ENCODE measurements around the gene NAV2.

Gene NAV2

GRCh38 chr11:19963697-19964387 lies 251.2 kb downstream of the NAV2 start:
- no peak for DNase-seq (ENCODE audit: insufficient read length, low spot score)
- no peak for FAIRE-seq
- no peak for TF ChIP-seq POLR2A (IDR thresholded peaks at IDR 0.05; ENCODE audit: low read depth, low read length)

GRCh38 chr11:19966441-19966840 lies 253.8 kb downstream of the NAV2 start:
- DNase-seq (ENCODE audit: insufficient read length, low spot score), result no peak
- no peak for FAIRE-seq
- no peak for TF ChIP-seq POLR2A (IDR thresholded peaks at IDR 0.05; ENCODE audit: low read depth, low read length)

GRCh38 chr11:19966927-19967326 lies 254.3 kb downstream of the NAV2 start:
- no peak for FAIRE-seq
- DNase-seq (ENCODE audit: insufficient read length, low spot score), result no peak
- no peak for TF ChIP-seq POLR2A (IDR thresholded peaks at IDR 0.05; ENCODE audit: low read depth, low read length)

GRCh38 chr11:19967787-19968186 lies 255.2 kb downstream of the NAV2 start:
- TF ChIP-seq POLR2A (IDR thresholded peaks at IDR 0.05; ENCODE audit: low read depth, low read length), result no peak
- no peak for FAIRE-seq
- DNase-seq (ENCODE audit: insufficient read length, low spot score), result no peak

- FAIRE-seq (no peak), DNase-seq (ENCODE audit: insufficient read length, low spot score) (no peak)
- no peak for TF ChIP-seq POLR2A (IDR thresholded peaks at IDR 0.05; ENCODE audit: low read depth, low read length)
These were observed 256.2 kb downstream of the NAV2 start for GRCh38 chr11:19968860-19969259.

GRCh38 chr11:19970944-19971343 lies 258.3 kb downstream of the NAV2 start:
- no peak for TF ChIP-seq POLR2A (IDR thresholded peaks at IDR 0.05; ENCODE audit: low read depth, low read length)
- DNase-seq (ENCODE audit: insufficient read length, low spot score) (no peak), FAIRE-seq (no peak)

GRCh38 chr11:19972091-19972490 lies 259.5 kb downstream of the NAV2 start:
- FAIRE-seq, result no peak
- no peak for DNase-seq (ENCODE audit: insufficient read length, low spot score)
- TF ChIP-seq POLR2A (IDR thresholded peaks at IDR 0.05; ENCODE audit: low read depth, low read length), result no peak

- DNase-seq (ENCODE audit: insufficient read length, low spot score), result no peak
- no peak for TF ChIP-seq POLR2A (IDR thresholded peaks at IDR 0.05; ENCODE audit: low read depth, low read length)
- FAIRE-seq, result no peak
These were observed 260.0 kb downstream of the NAV2 start for GRCh38 chr11:19972651-19973050.

GRCh38 chr11:19973136-19973635 lies 260.5 kb downstream of the NAV2 start:
- FAIRE-seq (no peak), DNase-seq (ENCODE audit: insufficient read length, low spot score) (no peak)
- TF ChIP-seq POLR2A (IDR thresholded peaks at IDR 0.05; ENCODE audit: low read depth, low read length), result no peak

GRCh38 chr11:19974886-19975285 lies 262.2 kb downstream of the NAV2 start:
- FAIRE-seq, result no peak
- no peak for DNase-seq (ENCODE audit: insufficient read length, low spot score)
- no peak for TF ChIP-seq POLR2A (IDR thresholded peaks at IDR 0.05; ENCODE audit: low read depth, low read length)

- FAIRE-seq (no peak), DNase-seq (ENCODE audit: insufficient read length, low spot score) (no peak)
- no peak for TF ChIP-seq POLR2A (IDR thresholded peaks at IDR 0.05; ENCODE audit: low read depth, low read length)
These were observed 262.9 kb downstream of the NAV2 start for GRCh38 chr11:19975414-19975990.

GRCh38 chr11:19976281-19976941 lies 263.8 kb downstream of the NAV2 start:
- FAIRE-seq (no peak), DNase-seq (ENCODE audit: insufficient read length, low spot score) (no peak)
- no peak for TF ChIP-seq POLR2A (IDR thresholded peaks at IDR 0.05; ENCODE audit: low read depth, low read length)

- no peak for TF ChIP-seq POLR2A (IDR thresholded peaks at IDR 0.05; ENCODE audit: low read depth, low read length)
- FAIRE-seq, result no peak
- DNase-seq (ENCODE audit: insufficient read length, low spot score), result no peak
These were observed 265.3 kb downstream of the NAV2 start for GRCh38 chr11:19977941-19978340.

- no peak for FAIRE-seq
- TF ChIP-seq POLR2A (IDR thresholded peaks at IDR 0.05; ENCODE audit: low read depth, low read length), result no peak
- DNase-seq (ENCODE audit: insufficient read length, low spot score), result peak; percentile 19
These were observed 266.3 kb downstream of the NAV2 start for GRCh38 chr11:19978668-19979518.

Data from H54 (cell line).